Right forelimb (tissue), 1 donor: ENCODE measurements around the gene IL17RB.
A peak's percentile ranks its signal among the peaks of the same experiment; 100 is the strongest.

Experiments used
- DNase-seq: peaks from one replicate; pipeline ENCODE4 v3.0.0-alpha.2; 2018

The IL17RB gene, protein sequence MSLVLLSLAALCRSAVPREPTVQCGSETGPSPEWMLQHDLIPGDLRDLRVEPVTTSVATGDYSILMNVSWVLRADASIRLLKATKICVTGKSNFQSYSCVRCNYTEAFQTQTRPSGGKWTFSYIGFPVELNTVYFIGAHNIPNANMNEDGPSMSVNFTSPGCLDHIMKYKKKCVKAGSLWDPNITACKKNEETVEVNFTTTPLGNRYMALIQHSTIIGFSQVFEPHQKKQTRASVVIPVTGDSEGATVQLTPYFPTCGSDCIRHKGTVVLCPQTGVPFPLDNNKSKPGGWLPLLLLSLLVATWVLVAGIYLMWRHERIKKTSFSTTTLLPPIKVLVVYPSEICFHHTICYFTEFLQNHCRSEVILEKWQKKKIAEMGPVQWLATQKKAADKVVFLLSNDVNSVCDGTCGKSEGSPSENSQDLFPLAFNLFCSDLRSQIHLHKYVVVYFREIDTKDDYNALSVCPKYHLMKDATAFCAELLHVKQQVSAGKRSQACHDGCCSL

DNA sequence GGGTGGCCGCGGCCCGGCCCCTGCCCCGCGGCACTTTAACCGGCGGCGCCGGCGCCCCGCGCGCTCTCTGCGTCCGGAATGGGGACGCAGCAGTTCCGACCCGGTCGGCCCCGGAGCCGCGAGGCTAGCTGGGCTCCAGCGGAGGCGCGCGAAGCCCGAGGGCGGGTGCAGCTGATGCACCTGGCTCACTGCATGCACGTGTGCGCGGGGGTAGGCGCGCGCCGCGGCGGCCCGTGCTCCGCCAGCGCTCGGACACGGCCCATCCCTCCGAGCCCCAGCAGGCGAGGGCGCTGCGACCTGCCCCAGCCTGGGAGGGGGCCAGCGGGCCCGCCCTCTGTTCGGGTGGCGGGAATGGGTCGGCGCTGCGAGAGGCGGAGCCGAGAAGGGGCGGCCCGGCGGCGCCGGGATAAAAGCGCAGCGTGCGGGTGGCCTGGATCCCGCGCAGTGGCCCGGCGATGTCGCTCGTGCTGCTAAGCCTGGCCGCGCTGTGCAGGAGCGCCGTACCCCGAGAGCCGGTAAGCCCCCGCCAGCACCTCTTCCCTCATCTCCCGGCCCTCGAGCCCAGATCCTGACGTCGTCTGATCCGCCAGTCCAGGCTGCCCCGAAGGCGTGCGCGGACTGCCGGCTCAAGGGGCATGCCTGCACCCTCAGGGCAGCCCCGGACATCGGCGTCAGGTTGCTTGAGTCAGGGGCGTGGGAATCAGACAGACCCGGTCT lies at the start of gene IL17RB, which contains the start of gene CHDH:
Gene IL17RB, plus strand, starts transcription at position 435 of the 717 bp plus-strand sequence. Its CDS starts 21 bp downstream, at position 456.
Gene CHDH, minus strand, starts transcription at position 286 of the 717 bp plus-strand sequence. CDS start 22,411 bp downstream, outside the sequence.
- peak; percentile 85 for DNase-seq

DNA sequence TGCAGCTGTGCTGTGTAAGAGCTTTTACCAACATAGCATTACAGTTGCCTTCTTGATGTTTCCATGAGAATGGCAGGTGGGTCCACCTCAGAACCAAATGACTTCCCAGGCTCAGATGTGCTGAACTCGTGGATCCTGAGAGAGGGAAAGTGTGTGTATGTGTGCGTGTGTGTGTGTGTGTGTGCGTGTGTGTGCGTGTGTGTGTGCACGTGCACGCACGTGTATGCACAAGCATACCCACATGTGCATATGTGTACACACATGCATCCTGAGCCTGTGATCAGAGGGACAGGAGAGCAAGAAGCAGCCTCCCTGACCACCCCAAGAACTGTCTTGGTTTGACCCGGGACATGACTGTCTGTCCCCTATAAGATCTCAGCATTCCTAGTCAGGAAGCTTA lies 48.2 kb upstream of the IL17RB start:
- no peak for DNase-seq

DNA sequence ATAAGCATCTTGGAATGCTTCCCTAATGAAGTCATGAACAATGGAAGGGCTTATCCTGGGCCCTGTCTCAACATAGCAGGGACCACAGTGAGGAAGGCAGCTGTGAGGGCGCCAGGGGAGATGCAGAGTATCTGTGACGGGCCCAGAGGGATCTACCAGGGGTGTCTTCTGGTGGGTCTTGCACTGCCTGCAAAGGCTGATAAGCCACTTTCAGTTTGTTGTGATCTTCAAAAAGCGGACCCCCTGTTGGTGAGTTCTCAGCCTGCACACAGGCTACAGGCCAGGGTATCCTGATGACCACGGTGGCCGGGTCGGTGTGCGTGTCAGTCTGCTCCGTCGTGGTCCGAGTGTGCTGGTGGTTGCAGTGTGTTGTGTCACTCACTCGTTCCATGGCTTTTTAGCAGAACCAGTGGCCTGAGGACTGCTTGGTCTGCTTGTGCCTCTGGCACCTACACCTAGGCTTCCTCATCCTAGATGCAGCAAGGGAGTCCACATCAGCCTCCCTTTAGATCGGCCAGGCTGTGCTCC lies 47.0 kb upstream of the IL17RB start:
- DNase-seq: no peak

DNA sequence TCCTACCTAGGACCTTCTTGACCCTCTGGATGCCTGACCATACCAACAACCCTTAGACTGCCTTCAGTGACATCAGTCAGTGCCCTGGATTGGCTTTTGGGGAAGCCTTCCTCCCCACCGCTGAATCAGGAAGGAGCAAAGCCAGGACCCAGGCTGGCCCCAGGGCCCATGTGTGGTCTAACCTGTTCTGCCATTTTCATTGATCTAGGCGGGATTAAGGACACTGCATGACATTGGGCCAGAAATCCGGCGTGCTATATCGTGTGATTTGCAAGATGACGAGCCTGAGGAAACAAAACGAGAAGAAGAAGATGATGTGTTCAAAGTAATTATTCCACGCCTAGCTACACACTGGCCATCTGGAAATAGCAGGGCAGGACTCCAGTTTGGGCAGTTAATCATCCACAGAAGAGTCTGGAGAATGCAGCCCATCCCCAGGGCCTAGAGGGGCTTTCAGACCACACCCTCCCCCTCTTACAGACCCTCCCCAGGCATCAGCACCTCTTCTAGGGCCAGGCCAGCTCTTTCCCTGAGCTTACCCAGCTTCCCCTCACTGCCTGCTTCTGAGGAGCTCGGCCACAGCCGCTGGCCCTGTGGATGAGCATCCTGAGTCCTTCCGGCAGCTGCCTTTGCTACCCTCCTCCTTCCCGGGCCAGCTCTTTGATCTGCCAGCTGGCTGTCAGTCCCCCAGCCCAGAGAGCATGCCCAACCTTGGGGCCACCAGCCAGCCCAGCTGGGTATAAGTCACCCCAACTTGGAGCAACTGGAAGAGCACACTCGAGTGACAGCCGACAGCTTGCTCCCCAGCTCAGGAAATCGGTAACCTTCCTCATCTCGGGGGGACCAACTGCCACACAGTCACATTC lies 46.1 kb upstream of the IL17RB start:
- no peak for DNase-seq

DNA sequence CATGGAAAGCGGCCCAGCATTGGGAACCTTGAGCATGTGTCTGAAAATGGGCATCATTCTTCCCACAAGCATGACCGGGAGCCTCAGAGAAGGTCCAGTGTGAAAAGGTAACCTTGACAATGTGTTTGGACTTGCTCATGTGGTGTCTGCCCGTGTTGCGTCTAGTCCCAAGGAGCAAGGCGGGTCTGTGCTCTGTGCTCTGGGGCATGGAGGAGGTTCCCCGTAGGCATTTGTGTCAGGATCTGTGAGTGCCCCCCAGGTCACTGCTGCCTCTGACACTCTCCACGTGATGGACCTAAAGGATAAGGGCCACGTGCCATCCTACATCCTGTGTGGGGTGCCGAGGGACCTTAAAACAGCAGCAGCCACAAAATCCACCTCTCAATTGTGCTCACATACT lies 45.0 kb upstream of the IL17RB start:
- DNase-seq: no peak

DNA sequence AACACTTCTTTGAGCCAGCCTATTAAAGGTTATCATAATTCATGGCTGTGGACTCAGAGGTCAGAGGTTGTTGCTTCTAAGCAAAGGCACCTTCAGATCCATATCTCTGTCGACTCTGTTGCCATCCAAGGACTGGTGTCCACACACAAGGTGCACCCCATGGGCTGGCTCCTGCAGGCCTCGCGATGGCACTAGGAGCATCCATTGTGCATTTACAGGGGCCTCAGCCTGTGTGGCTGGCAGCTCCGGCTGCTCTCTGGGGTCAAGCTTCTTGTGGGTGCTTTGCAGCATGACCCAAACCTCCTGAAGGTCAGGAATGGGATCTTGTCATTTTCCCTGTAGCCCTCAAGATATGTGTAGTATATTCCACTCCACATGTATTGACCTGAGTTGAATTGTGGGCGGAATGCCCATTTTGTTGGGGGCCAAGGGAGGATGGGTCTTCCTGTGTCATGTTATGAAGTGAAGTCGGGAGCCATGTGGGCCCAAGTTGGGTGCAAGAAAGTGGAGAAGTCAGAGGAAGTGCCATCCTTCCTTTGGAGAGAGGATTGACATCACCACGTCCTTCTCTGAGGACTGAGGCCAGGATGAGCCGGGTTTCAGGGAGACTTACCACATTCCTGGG lies 44.0 kb upstream of the IL17RB start:
- peak; percentile 30 for DNase-seq

DNA sequence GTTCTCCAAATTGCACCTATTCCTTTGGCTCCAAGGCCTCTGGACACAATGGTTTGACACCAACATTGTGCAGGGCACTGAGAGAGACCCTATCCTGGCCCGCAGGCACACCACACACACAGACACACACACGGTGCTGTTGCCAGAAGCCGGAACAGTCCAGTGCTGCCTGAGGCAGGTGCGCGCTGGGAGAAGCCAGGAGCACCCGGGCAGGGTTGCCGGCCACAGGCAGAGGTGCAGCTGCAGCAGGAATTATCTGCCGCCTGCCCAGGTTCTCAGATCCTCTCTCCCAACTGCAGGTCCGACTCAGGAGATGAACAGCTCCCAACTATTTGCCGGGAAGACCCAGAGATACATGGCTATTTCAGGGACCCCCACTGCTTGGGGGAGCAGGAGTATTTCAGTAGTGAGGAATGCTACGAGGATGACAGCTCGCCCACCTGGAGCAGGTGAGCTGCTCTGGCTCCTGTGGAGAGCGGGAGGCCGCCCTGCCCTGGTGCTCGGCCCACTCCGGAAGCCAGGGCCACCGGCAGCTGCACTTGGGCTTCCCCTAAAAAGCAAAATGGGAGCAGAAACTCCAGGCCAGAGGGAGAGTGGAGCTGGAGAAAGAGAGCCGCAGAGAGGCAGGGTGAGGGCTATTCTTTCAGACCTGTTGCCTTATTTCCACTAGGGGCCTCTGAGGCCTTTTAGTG lies 43.1 kb upstream of the IL17RB start:
- peak; percentile 23 for DNase-seq

DNA sequence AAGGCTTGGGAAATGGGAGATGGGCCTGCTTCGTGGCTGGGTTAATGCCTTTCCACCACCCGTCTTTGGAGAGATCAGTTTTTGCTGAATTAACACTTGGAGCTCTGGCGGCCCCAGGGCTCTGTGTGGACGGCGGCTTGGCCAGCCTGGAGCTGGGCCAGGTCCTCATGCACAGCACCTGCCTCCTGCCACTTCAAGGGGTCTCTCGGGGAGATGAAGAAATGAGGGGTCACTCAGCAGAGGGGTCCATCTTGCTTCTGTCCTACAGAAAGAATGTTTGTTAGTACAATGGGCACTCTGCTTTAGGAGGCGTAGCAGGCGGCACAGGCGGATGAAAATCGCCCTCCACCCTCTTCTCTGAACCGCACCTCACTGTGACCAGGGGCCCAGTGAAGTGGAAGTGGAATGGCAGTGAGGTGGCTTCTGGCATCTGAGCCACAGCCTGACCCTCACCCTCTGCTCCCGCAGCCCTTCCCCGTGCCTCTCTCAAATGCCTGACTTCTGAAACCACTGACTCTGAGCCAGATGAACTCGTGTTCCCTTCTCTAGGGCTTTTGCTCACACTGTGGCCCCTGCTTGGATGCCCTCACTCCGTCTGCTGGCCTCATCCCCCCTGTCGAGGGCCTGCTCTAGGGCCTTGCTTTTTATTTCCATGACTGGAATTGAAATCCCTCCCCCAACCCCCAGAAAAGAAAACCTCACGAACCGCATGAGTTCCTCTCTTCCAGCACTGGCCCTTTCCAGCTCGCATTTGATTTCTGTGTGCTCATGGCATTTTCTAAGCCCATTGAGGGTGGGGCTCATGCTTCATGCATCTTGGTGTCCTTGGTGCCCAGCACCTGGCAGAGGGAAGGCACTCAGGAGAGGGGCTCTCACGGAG lies 42.3 kb upstream of the IL17RB start:
- peak; percentile 42 for DNase-seq

DNA sequence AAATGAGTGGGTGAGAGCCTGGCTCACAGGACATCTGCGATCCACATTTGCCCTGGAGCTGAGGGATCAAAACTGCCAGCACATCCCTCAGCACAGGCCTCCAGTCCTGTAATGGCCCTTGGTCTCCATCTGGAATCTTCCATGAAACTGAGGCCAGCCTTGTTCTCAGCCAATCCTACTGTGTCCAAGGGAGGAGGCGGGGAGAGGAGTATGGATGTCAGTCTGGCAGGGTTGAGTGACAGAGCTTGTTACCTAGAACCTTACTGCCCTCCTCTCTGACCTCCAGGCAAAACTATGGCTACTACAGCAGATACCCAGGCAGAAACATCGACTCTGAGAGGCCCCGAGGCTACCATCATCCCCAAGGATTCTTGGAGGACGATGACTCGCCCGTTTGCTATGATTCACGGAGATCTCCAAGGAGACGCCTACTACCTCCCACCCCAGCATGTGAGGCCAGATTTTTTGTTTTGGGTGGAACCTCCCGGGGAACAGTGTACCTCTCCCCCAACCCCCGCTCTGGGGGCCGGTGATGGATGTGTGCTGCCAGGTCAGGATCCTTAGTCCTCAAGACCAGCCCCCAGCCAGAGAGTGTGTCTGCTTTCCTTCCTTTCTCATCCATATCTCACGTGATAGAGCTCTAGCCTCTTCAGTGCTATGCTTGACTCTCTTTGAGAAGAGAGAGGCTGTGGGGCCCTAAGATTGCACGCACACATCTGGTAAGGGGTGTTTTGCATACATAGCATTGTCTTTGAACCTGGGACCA lies 41.5 kb upstream of the IL17RB start:
- peak; percentile 40 for DNase-seq

DNA sequence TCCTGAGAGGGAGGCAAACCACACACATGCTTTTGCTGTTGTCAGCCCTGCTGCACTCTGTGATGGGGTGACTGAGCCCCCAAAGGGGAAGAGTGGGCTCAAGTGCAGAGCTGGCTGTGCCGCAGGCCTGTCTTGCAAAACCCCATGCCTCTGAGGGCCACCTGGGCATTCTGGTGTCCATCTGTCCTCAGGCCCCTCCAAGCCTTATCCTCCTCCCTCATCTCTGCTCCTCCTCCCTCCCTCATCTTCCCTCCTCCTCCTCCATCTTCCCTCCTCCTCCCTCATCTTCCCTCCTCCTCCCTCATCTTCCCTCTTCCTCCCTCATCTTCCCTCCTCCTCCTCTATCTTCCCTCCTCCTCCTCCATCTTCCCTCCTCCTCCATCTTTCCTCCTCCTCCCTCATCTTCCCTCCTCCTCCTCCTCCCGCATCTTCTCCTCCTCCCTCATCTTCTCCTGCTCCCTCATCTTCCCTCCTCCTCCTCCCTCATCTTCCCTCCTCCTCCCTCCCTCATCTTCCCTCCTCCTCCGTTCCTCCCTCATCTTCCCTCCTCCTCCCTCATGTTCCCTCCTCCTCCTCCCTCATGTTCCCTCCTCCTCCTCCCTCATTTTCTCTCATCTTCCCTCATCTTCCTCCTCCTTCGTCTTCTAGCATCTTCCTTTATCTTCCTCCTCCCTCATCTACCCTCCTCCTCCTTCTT lies 40.8 kb upstream of the IL17RB start:
- DNase-seq: peak; percentile 36

DNA sequence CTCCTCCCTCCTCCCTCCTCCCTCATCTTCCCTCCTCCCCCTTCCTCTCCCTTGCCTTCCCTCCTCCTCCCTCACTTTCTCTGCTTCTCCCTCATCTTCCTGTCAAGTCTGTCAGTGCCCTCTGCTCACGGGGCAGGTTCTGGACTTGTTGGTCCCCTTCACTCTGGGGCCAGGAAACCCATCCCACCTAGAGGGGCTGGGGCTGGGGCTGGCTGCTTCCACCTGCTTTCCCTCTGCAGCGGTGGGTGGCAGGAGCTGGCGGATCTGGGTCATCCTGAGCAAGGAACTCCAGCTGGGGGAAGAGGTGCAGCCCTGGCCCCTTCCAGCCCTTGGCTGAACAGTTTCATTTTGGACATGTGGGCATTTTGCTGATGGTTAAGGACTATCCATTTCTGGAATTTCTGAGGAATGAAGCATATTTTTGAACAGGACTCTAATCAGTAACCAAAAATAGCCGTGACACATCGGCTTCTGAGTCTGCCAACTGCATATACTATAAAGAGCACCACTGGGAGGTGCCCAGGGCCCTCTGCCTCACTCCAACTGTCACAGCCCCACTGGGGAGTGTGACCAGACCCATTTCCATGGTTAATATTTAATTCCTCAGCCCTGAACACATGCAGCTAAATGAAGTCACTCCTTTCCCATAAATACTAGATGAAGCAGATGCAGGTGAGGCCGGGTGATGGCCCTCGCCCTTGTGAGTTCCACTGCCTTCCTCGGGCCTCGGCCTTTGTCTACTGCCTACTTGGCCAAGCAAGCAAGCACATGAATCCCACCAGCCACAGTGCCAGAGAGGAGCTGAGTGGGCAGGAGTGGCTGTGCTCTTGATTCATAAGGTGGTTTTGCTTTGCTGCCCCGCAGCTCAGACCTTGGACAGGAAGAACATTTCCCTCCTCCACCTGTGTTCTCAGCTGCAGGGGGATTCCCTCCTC lies 39.9 kb upstream of the IL17RB start:
- peak; percentile 40 for DNase-seq

DNA sequence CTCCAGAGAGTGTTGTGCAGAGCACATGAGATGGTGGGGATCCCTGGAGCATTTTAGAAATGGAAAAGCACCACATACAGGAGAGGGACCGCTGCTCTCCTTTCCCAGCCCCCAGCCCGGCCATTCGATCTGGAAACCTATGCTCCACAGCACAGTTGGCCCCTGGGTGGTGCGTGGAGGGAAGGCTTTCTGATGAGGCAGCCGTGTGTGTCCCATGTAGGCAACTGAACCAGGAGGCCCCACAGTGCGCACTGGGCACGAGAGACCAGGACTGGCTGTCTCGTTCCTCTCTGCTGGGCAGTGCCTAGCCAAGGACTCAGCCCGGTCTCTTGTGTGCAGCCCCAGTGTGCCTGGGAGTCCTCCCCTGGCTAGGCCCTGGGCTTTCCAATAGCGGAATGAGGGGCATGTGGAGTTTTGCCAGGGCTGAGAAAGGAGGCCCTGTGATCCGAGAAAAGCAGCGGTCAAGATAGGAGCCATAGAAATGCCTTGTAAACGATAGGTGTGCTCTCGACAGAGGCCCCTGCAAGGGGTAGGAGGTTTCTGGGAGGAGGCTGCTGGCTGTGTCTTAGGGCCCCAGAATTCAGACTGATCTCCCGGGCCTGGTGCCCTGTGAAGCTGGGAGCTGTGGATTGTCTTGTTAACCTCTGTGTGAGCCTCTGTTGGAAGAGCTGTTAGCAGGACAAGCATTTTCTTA lies 39.1 kb upstream of the IL17RB start:
- DNase-seq: peak; percentile 24

DNA sequence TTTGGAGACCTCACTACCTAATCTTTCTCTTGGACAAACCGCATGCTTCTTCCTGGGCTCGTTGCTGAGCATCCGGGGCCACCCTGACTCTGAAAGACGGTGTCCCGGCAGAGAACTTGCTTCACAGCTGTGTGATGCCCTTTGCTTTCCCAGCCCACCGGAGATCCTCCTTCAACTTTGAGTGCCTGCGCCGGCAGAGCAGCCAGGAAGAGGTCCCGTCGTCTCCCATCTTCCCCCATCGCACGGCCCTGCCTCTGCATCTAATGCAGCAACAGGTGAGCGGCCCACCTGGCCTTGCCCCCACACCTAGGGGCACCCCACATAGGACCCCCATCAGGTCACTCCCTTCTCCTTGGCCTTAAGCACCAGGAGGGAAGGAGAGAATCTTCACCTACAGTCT lies 37.9 kb upstream of the IL17RB start:
- DNase-seq: peak; percentile 12

DNA sequence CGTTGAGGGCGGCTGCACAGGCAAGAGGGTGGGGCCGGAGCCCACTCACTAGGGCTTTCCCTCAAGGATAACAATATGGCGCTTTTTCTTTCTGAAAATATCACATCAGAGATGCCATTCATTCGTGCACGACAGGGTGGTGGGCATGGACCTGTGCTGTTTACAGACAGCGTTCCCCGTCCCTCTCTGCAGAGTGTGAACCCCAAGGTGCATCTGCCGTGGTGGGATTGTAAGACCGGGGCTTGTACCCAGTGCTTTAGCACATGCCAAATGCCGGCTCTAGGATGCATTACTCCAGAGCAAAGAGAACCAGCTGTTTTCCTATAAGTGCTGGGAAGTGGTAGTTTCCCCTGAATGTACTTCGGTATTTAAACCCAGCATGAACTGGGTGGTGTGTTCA lies 37.1 kb upstream of the IL17RB start:
- peak; percentile 26 for DNase-seq

DNA sequence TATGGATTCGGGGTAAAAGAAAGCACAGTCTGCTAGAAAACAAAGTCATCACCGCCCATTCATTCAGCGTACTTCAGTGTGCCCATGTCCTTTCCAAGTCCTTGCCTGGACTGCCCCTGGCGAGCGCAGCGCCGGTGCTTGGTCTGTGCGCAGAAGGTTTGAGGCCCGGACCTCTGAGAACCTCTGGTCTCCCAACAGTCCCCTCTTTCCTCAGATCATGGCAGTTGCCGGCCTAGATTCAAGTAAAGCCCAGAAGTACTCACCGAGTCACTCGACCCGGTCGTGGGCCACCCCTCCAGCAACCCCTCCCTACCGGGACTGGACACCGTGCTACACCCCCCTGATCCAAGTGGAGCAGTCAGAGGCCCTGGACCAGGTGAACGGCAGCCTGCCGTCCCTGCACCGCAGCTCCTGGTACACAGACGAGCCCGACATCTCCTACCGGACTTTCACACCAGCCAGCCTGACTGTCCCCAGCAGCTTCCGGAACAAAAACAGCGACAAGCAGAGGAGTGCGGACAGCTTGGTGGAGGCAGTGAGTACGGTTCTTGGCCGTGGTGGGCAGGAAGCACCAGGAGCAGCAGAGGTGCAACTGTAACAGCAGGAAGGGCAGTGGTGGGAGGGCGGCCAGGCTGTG lies 36.5 kb upstream of the IL17RB start:
- DNase-seq: peak; percentile 11

DNA sequence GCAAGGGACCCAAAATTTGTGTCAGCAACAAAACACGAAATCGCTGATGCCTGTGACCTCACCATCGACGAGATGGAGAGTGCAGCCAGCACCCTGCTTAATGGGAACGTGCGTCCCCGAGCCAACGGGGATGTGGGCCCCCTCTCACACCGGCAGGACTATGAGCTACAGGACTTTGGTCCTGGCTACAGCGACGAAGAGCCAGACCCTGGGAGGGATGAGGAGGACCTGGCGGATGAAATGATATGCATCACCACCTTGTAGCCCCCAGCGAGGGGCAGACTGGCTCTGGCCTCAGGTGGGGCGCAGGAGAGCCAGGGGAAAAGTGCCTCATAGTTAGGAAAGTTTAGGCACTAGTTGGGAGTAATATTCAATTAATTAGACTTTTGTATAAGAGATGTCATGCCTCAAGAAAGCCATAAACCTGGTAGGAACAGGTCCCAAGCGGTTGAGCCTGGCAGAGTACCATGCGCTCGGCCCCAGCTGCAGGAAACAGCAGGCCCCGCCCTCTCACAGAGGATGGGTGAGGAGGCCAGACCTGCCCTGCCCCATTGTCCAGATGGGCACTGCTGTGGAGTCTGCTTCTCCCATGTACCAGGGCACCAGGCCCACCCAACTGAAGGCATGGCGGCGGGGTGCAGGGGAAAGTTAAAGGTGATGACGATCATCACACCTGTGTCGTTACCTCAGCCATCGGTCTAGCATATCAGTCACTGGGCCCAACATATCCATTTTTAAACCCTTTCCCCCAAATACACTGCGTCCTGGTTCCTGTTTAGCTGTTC lies 35.0 kb upstream of the IL17RB start:
- DNase-seq: peak; percentile 28
